SJCRH30 (cell line): Measurements from ENCODE around the gene CT47B1. TPM values are rescaled to one million over a fixed set of nuclear protein-coding genes. Genes with fewer than 3 reads are reported as not detected.
"Not testable (repeated sequence)": the region's sequence is repeated elsewhere in the genome, so short reads cannot be mapped to it uniquely, and the experiment has no call there.

Experiments used
- DNase-seq, 2 experiments: peaks; one replicate each; pipeline ENCODE4 v3.0.0-alpha.2; 2015 to 2020
- H3K27ac ChIP-seq: fragments of 250-450 bp; sonication (Bioruptor Pico); 2 replicates; pipeline ENCODE4 v1.5.1; 2020; ENCODE audit warnings: mild to moderate bottlenecking, moderate library complexity
- H3K27me3 ChIP-seq: fragments of 250-450 bp; sonication (Bioruptor Pico); 2 replicates; pipeline ENCODE4 v1.5.1; 2020; ENCODE audit warnings: mild to moderate bottlenecking, moderate library complexity
- H3K36me3 ChIP-seq: fragments of 250-450 bp; sonication (Bioruptor Pico); 2 replicates; pipeline ENCODE4 v1.5.1; 2020; ENCODE audit warnings: mild to moderate bottlenecking, moderate library complexity
- H3K4me1 ChIP-seq: fragments of 250-450 bp; sonication (Bioruptor Pico); 2 replicates; pipeline ENCODE4 v1.5.1; 2020; ENCODE audit warnings: mild to moderate bottlenecking, moderate library complexity
- H3K4me3 ChIP-seq: fragments of 250-450 bp; sonication (Bioruptor Pico); 2 replicates; pipeline ENCODE4 v1.5.1; 2020; ENCODE audit warnings: mild to moderate bottlenecking, moderate library complexity
- H3K9me3 ChIP-seq: fragments of 250-450 bp; sonication (Bioruptor Pico); replicated peaks from 2 replicates; pipeline ENCODE4 v1.5.1; 2020; ENCODE audit warnings: mild to moderate bottlenecking, moderate library complexity
- total RNA-seq: library from RNA; depleted of rRNA; stranded (reverse); fragments of >200 nt; shearing (Covaris generic); gene quantifications from 2 replicates; pipeline ENCODE4 v1.2.3, GENCODE V29; 2014; rRNA removed

Gene CT47B1
- not detected in 2 replicates for total RNA-seq

- not testable (repeated sequence) for H3K27me3 ChIP-seq, H3K4me1 ChIP-seq, H3K27ac ChIP-seq, H3K4me3 ChIP-seq, DNase-seq, H3K9me3 ChIP-seq, H3K36me3 ChIP-seq
These were observed at the start of gene CT47B1 for GRCh38 chrX:120875766-120876165. TSS of gene CT47B1 (minus strand) at chrX:120875866. CDS start at chrX:120875670, 196 bp downstream.

- Histone ChIP-seq H3K27ac (no peak overlapping the region), H3K27me3 (no peaks in the 10 kb centered on the region), H3K4me1 (no peaks in the 10 kb centered on the region), H3K36me3 (no peaks in the 10 kb centered on the region), H3K9me3 (no peaks in the 10 kb centered on the region), H3K4me3 (no peak overlapping the region)
- DNase-seq, result no peak
These were observed 748 bp downstream of the CT47B1 start for GRCh38 chrX:120874678-120875557.

GRCh38 chrX:120857240-120857639 is 18.4 kb downstream of the CT47B1 start:
- H3K4me3 ChIP-seq, result no peak overlapping the region
- no peak overlapping the region for H3K27ac ChIP-seq
- H3K36me3 ChIP-seq, result no peaks in the 10 kb centered on the region
- no peaks in the 10 kb centered on the region for H3K4me1 ChIP-seq
- no peaks in the 10 kb centered on the region for H3K9me3 ChIP-seq
- no peaks in the 10 kb centered on the region for H3K27me3 ChIP-seq
- no peak for DNase-seq

GRCh38 chrX:120840827-120841226 is 34.8 kb downstream of the CT47B1 start:
- H3K4me3 ChIP-seq, result no peak overlapping the region
- no peaks in the 10 kb centered on the region for H3K4me1 ChIP-seq
- no peaks in the 10 kb centered on the region for H3K36me3 ChIP-seq
- no peak for DNase-seq
- H3K27me3 ChIP-seq, result no peaks in the 10 kb centered on the region
- no peaks in the 10 kb centered on the region for H3K9me3 ChIP-seq
- no peak overlapping the region for H3K27ac ChIP-seq

GRCh38 chrX:120839491-120839890 is 36.2 kb downstream of the CT47B1 start:
- H3K4me3 ChIP-seq, result no peak overlapping the region
- H3K27me3 ChIP-seq, result no peaks in the 10 kb centered on the region
- no peak for DNase-seq
- H3K9me3 ChIP-seq, result no peaks in the 10 kb centered on the region
- H3K27ac ChIP-seq, result no peak overlapping the region
- H3K4me1 ChIP-seq, result no peaks in the 10 kb centered on the region
- H3K36me3 ChIP-seq, result no peaks in the 10 kb centered on the region

GRCh38 chrX:120827213-120827612 is 48.5 kb downstream of the CT47B1 start:
- DNase-seq, H3K36me3 ChIP-seq: not testable (repeated sequence)

GRCh38 chrX:120825146-120825545 is 50.5 kb downstream of the CT47B1 start:
- Histone ChIP-seq H3K4me3 (no peak overlapping the region), H3K9me3 (no peaks in the 10 kb centered on the region), H3K27ac (no peak overlapping the region), H3K36me3 (no peaks in the 10 kb centered on the region), H3K27me3 (no peaks in the 10 kb centered on the region), H3K4me1 (no peaks in the 10 kb centered on the region)
- DNase-seq, result no peak

More at GRCh38 chrX:120827213-120827612, 48.5 kb downstream of the CT47B1 start:
- H3K4me1 ChIP-seq, H3K9me3 ChIP-seq, H3K27ac ChIP-seq, H3K4me3 ChIP-seq, H3K27me3 ChIP-seq: not testable (repeated sequence)

- no peak overlapping the region for H3K27ac ChIP-seq
- no peaks in the 10 kb centered on the region for H3K36me3 ChIP-seq
- H3K27me3 ChIP-seq, result no peaks in the 10 kb centered on the region
- no peak overlapping the region for H3K4me3 ChIP-seq
- H3K4me1 ChIP-seq, result no peaks in the 10 kb centered on the region
- H3K9me3 ChIP-seq, result no peaks in the 10 kb centered on the region
- no peak for DNase-seq
These were observed 51.6 kb downstream of the CT47B1 start for GRCh38 chrX:120824021-120824420.

- Histone ChIP-seq H3K4me1 (no peaks in the 10 kb centered on the region), H3K27ac (no peak overlapping the region), H3K36me3 (no peaks in the 10 kb centered on the region), H3K4me3 (no peak overlapping the region), H3K9me3 (no peaks in the 10 kb centered on the region), H3K27me3 (no peaks in the 10 kb centered on the region)
- DNase-seq, result no peak
These were observed 52.1 kb downstream of the CT47B1 start for GRCh38 chrX:120823556-120823955.

Other genes starting within 250 kb of the CT47B1 start
- gene C1GALT1C1, start 245.8 kb downstream of the CT47B1 start, total RNA-seq, result 22.9 and 23.3 TPM in 2 replicates
- gene CT47A11, start 61.3 kb upstream of the CT47B1 start, total RNA-seq, result not detected in 2 replicates
- not detected in 2 replicates for gene CT47A10, start 66.2 kb upstream of the CT47B1 start, total RNA-seq
- not detected in 2 replicates for gene CT47A9, start 71.0 kb upstream of the CT47B1 start, total RNA-seq
- not detected in 2 replicates for gene CT47A8, start 75.9 kb upstream of the CT47B1 start, total RNA-seq
- not detected in 2 replicates for gene CT47A7, start 80.7 kb upstream of the CT47B1 start, total RNA-seq
- not detected in 2 replicates for gene CT47A6, start 85.6 kb upstream of the CT47B1 start, total RNA-seq
- gene CT47A5, start 90.5 kb upstream of the CT47B1 start, total RNA-seq, result not detected in 2 replicates
- not detected in 2 replicates for gene CT47A4, start 95.3 kb upstream of the CT47B1 start, total RNA-seq
- gene CT47A3, start 100.2 kb upstream of the CT47B1 start, total RNA-seq, result not detected in 2 replicates
- gene CT47A2, start 105.1 kb upstream of the CT47B1 start, total RNA-seq, result not detected in 2 replicates
- not detected in 2 replicates for gene CT47A1, start 109.9 kb upstream of the CT47B1 start, total RNA-seq
- gene GLUD2, start 171.7 kb upstream of the CT47B1 start, total RNA-seq, result 0.20 and 0.35 TPM in 2 replicates